ENCODE measurements around the gene EBLN2. TPM values are rescaled to one million over a fixed set of nuclear protein-coding genes. Genes with fewer than 3 reads are reported as not detected.

Gene EBLN2
- total RNA-seq, 8 experiments from 2014 or later: 2.7 to 12.8 (median 3.5) TPM

Other genes with a start within 250 kb of the EBLN2 start
- gene SHQ1, start 213.2 kb upstream of the EBLN2 start, total RNA-seq: 10 to 100 TPM in 4 of 8 experiments, 1 to 10 TPM in 4; 5.6 to 25.0 (median 10.2) TPM
- gene GXYLT2, start 173.6 kb upstream of the EBLN2 start, total RNA-seq: 10 to 100 TPM in 1 of 8 experiments, 1 to 10 TPM in 3, under 1 TPM in 4; 0.14 to 24.7 (median 2.6) TPM
- 10 to 100 TPM; 39.7 to 74.6 (median 48.5) TPM for gene PPP4R2, start 64.8 kb upstream of the EBLN2 start, total RNA-seq

All from motor neuron (in vitro differentiated cells).